GM19455 (cell line): Measurements from ENCODE around the gene MYO15B.

Experiments
- ATAC-seq: cut with Tn5 transposase; IDR thresholded peaks from one replicate; pipeline ENCODE4 v1.9.1; 2021; ENCODE audit not compliant: unreplicated experiment

MYO15B gene

DNA sequence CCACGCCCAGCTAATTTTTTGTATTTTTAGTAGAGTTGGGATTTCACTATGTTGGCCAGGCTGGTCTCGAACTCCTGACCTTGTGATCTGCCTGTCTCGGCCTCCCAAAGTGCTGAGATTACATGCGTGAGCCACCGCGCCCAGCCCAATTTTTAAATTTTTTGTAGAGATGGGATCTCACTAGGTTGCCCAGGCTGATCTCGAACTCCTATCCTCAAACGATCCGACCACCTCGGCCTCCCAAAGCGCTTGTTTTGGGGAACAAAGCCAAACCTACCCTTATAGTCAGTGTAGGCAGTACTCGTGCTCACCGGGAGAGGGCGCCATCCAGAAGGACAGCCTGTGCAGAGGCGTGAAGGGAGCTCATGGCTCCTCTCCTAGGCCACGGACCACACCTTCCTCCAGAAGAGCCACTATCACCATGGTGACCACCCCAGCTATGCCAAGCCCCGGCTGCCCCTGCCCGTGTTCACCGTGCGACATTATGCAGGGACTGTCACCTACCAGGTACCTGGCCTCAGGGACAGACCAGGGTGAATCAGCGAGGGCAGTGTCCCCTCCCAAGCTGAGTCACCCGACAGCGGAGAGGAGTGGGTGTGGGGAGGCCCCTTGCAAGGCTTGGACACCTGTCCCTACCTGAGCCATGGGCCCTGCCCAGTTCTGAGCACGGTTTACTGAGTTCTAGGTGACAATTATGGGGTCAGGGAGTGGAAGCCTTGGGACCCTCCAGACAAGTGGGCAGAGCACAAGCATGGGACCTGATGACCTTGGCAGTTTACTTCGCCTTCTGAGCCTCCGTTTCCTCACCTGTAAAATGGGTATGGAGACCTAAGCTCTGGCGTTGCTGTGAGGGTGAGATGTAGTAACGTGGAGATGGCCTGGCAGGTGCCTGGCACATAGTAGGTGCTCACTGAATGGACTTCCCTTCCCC is 13.7 kb downstream of the MYO15B start:
- no peak for ATAC-seq

DNA sequence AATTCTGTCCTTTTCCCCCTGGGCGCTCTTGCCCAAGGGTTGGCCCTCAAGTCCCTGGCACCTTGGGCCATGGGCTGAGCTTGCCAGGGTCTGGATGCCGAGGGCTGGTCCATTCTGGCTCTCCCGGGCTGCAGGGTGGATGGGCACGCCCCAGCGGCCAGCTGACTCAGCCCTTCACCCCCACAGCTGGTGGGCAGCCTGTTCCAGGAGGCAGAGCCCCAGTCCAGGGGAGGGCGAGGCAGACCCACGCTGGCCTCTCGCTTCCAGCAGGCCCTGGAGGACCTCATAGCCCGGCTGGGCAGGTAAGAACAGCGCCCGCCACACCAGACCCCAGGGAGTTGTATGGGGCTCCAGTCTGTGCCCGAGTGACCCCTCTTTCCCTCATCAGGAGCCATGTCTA is 15.0 kb downstream of the MYO15B start:
- no peak for ATAC-seq

DNA sequence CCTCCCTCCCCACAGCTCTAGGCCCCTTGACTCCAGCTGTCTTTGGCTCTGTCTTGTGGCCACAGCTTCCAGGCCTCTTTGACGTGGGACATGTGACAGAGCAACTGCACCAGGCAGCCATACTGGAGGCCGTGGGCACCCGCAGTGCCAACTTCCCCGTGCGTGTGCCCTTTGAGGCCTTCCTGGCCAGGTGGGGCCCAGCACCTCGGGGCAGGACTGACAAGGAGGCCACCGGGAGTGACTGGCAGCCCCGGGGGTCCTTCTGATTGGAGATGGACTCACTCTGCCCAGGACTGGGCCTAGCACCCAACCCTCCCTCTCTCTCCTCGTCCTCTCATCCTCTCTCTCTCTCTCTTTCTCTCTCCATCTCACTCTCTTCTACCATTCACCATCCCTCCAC is 15.5 kb downstream of the MYO15B start:
- no peak for ATAC-seq

DNA sequence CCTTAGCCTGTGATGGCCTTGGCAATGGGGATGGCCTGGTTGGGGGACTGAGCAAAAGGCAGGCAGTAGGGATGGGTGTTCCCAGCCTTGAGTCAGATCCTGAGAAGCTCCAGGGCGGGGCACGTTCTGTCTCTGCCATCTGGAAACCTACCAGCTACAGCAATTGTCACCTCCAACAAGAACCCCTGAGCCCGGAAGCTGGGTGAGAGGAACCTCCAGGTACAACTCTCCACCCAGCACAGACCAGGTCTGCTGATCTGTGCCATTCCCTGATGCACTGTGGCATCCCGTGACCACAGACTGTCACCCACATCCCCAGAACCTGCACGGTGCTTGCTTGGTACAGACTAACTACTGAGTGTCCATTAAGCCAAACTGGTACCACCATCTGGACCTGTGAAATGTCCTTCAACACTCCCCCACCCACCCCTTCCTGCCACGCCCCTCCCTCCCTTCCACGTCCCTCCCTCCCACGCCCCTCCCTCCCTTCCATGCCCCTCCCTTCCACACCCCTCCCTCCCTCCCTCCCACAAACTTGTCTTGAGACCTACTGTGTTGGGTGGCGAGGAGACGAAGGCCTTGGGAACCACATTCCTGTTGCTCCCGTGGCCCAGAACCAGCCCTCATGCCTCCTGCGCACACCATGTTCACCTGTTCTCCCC is 16.6 kb downstream of the MYO15B start:
- ATAC-seq: no peak

DNA sequence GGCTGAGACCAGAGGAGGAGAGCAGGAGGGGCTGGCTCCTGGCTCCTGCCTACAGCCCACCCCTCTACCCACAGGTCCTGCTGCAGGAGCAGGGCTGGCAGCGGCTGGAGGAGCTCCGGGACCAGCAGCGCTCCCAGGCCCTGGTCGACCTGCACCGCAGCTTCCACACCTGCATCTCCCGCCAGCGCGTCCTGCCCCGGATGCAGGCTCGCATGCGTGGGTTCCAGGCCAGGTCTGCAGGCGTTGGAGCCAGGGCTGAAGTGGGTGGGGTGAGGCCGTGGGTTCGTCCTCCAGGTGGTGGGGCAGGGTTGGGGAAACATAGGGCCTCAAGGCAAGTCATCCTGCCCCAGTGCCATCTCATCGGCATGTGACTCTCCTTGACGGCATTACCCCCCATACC is 18.2 kb downstream of the MYO15B start:
- no peak for ATAC-seq

DNA sequence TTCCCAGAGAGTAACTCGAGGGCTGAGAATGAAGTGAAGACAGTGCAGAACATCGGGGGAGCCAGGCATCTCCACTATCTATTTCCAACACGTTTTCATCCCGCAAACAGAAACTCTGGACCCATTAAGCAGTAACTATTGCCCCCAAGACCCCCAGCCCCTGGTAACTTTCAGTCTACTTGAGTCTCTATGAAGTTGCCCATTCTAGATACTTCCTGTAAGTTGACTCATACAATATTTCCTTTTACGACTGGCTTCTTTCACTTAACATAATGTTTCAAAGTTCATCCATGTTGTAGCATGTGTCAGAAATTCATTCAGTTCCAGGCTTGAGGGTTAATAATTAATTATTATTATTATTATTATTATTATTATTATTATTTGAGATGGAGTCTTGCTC is 19.5 kb downstream of the MYO15B start:
- no peak for ATAC-seq

DNA sequence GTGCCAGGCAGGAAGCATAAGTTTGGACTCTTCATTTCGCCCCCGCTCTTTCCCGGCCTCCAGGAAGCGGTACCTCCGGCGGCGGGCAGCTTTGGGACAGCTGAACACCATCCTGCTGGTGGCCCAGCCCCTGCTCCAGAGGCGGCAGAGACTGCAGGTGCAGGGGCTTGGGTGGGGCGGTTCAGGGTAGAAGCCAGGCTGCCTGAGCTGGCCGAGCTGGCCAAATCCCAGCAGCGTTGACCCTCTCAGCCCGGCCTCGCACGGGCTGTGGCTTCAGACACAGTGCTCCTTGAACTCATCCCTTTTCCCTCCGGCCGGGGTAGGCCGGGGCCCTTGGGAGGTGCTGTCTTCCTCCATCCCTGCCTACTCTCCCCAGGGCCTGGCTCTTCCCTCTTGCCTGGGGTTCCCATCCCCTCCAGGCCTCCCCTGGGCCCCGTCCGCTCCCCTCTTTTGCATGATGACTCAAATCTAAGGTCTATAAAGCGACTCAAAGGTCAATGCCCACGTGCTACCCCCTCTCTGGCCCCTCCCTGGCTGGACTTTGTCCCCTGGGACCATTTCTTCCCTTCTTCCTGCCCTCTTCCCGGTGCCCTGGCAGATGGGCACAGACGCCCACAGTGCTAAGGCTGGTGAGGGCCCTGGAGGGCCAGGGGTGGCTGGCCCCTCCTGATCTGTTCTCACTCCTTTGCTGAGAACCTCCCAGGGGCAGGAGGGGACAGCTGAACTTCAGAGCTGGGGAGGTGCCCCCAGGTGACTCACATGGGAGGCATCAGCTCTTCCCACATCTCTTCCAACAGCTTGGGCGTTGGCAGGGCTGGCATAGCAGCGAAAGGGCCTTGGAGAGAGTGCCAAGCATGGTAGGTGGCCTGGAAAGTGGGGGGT is 22.7 kb downstream of the MYO15B start:
- no peak for ATAC-seq

DNA sequence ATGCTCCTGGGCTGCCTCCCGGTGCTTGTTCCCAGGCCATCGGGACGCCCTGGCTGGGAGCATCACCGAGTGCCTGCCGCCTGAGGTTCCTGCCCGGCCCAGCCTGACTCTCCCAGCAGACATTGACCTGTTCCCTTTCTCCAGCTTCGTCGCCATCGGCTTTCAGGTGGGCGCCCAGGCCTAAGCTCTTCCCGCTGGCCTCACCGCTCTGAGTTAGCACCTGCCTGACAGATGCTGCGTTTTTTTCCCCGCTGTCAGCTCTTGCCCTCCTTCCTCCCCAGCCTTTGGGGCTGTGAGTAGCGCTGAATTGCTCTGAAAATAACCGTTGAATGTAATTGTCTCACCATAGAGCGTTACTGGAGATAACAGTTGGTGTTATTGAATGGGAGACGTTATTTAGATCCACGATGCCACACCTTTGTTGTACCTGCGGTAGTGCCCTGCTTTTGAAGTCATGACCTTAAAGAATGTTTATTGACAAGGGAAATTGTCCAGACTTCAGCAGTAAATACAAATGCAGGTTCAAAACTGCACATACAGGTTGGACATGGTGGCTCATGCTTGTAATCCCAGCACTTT is 24.3 kb downstream of the MYO15B start:
- ATAC-seq: no peak

DNA sequence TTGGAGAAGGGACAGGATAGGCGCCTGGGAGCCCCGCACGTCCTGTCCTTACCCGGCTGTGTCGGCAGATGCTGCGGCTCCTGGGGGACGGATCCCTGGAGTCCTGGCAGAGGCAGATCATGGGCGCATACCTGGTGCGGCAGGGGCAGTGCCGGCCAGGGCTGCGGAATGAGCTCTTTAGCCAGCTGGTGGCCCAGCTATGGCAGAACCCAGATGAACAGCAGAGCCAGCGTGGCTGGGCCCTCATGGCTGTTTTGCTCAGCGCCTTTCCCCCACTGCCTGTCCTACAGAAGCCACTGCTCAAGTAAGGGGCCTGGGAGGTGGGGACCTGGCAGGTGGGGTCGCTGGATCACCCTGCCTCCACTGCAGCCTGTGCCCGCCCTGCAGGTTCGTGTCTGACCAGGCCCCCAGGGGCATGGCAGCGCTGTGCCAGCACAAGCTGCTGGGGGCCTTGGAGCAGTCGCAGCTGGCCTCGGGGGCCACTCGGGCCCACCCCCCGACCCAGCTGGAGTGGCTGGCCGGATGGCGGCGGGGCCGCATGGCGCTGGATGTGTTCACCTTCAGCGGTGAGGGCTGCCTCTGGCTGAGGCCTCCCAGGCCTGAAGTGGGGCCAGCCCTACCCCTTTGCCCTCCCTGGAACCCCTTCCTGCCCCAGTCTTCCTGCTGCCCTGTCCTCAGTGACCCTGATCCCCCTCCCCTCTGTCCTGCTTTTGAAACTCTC is 25.5 kb downstream of the MYO15B start:
- no peak for ATAC-seq

DNA sequence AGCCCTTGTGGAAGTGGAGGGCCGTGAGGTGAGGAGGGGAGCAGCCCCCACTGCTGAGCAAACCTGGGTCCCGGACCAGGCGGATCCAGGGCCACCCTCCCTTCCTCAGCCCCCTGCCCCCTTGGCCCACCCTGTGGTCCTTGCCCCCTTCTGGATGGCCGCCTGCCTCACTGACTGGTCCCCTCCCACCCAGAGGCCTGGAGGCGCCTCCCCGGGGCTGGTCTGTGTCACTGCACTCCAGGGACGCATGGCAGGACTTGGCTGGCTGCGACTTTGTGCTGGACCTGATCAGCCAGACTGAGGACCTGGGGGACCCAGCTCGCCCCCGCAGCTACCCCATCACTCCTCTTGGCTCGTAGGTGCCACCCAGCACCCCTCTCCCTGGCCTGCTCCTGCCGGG is 26.4 kb downstream of the MYO15B start:
- no peak for ATAC-seq

DNA sequence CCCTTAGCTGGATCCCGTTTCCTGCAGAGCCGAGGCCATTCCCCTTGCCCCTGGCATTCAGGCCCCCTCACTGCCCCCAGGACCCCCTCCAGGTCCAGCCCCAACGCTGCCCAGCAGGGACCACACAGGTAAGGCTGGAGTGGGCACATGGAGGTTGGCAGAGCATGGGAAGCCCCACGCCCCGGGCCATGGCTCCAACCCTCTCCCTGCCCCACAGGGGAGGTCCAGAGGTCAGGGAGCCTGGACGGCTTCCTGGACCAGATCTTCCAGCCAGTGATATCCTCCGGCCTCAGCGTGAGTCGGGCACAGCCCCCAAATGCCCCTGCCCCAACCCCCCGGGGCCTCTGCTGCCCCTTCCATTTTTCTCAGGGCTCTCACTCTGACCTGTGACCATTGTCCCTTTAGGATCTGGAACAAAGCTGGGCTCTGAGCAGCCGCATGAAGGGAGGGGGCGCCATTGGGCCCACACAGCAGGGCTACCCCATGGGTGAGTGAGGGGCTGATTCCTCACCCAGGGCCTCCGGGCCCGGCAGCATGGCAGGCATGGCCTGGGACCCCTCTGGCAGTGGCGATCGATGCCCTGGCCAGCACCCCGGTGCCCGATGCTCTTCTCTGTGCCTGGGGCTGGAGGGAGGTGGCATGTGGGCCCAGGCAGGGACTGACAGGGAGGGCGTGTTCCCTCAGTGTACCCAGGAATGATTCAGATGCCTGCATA is 27.1 kb downstream of the MYO15B start:
- no peak for ATAC-seq

DNA sequence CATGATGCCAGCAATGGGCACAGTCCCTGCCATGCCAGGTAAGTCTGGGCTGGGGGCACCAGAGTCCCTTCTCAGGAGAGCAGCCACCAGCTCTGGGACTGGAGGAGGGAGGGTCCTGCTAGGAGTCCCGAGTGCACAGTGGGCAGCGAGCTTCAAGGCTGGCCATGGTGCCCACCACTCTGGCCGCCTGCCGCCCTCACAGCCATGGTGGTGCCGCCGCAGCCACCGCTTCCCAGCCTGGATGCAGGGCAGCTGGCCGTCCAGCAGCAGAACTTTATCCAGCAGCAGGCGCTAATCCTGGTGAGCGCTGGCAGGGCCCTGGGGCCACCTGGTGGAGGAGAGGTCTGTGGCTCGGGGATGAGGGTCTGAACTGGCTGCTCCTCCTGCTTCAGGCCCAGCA is 27.7 kb downstream of the MYO15B start:
- no peak for ATAC-seq

DNA sequence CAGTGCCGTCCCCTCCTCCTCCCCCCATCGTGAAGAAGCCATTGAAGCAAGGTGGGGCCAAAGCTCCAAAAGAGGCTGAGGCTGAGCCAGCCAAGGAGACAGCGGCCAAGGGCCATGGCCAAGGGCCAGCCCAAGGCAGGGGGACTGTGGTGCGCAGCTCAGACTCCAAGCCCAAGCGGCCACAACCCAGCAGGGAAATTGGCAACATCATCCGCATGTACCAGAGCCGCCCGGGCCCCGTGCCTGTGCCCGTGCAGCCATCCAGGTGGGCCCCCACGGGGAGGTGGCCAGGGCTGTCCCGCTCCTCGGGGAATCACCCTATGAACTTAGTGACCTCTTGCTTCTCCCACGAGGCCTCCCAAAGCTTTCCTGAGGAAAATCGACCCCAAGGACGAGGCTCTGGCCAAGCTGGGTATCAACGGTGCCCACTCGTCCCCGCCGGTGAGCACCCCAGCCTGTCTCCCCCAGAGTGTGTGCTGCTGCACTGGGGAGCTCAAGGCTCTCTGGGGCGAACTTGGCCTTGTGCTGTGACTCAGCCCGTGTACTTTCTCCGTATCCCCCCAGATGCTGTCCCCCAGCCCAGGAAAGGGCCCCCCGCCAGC is 29.0 kb downstream of the MYO15B start:
- ATAC-seq: no peak

DNA sequence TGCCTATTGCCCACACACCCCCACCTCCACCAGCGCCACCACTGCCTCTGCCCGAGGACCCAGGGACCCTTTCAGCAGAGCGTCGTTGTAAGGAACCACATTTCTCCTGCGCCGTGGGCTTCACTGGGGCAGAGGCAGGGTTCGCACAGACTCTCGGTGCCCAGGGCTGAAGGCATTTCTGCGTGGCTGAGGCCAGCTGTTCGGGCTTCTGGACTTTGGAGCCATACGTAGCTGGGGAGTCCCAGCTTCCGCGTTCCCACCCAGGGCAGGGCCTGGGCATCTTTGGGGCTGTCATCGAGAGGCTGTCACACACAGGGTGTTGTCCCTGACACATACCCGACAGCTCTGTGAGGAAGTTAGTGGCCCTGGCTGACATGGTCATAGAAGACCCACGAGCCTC is 29.6 kb downstream of the MYO15B start:
- ATAC-seq: no peak

DNA sequence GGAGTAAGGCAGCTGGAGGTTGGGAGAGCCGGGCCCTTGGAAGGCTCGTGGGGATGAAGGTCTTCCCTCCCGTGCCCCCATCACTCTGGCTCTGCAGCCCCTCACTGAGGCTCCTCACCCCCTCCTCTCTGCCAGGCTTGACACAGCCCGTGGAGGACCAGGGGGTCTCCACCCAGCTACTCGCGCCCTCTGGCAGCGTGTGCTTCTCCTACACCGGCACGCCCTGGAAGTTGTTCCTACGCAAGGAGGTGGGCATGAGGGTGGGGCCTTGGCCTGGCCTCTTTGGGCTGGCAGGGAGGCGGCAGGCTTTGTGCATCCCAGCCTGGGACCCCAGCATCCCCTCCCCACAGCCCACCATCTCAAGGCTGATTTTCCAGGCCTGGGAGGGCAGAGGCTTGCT is 30.1 kb downstream of the MYO15B start:
- ATAC-seq: no peak

DNA sequence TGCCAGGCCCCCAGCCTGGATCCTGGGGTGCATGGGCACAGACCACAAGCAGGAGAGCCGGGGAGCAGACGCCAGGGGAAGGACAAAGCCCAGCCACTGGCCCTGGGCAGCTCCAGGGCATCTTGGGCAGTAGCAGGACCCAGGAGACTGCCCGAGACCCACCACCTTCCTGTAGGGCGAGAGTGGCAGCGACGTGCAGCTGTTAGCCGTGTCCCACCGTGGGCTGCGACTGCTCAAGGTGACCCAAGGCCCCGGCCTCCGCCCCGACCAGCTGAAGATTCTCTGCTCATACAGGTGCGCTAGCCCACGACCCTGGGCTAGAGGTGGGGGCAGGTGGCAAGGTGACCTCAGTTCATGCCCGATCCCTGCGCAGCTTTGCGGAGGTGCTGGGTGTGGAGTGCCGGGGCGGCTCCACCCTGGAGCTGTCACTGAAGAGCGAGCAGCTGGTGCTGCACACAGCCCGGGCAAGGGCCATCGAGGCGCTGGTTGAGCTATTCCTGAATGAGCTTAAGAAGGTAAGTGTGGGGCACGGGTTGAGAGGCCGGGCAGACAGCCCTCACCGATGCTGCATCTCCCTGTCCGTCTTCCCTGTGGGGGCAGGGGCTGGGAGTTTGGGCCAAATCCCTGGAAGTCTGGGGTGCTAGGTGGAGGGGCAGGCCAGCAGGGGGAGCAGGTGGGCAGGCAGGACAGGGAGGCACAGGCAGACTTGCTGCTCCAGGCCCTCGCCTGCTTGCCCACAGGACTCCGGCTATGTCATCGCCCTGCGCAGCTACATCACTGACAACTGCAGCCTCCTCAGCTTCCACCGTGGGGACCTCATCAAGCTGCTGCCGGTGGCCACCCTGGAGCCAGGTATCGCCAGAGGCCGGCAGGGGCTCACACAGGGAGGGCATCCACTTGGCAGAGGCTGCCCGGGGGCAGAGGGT is 32.2 kb downstream of the MYO15B start:
- ATAC-seq: no peak

DNA sequence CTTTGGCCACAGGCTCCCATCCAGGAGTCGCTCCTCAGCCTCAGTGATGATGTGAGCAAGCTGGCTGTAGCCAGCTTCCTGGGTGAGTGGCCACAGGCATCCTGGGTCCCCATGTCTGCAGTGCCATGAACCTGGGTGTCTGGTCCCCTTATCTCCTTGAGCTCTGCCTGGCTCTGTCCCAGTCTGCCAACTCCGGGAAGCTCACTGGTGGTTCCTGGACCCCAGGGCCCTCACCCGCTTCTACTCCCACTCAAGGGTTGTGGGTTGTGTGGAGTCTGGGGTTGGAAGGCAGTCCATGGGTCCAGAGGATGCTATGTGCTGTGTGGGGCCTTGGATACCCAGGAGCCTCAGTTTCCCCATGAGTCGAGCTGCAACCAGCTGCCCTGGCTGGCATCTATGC is 33.9 kb downstream of the MYO15B start:
- no peak for ATAC-seq

DNA sequence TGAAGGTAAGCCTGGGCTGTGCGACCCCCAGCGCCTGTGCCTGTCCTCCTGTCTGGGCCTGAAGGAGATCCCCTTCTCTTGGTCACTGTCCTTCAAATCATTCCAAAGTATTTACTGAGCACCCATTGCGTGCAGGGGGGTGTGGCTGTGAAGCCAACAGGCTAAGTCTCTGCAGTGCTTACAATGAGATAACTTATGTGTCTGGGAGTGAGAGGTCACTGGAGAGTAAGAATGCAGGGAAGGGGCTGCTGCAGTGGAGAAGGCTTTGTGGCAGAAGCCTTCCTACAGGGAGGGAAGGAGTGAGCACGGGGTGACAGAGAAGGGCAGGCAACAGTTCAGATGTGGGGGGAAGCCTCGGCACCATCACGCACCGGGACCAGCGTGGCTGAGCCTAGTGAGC is 34.5 kb downstream of the MYO15B start:
- no peak for ATAC-seq
